Activated naive CD4-positive, alpha-beta T cell treated with anti-CD3 and anti-CD28 coated beads for 36 hours (primary cell): ENCODE measurements around the gene PYDC1. TPM values are rescaled to one million over a fixed set of nuclear protein-coding genes. Genes with fewer than 3 reads are reported as not detected.

Source experiments
- CTCF ChIA-PET: fragments of 350-600 bp; sonication (Branson Sonifier 250); formaldehyde crosslinking; loops from one replicate; lab custom pipeline; 2021; ENCODE audit warnings: antibody characterized with exemption; lab: Charles Lee
- DNase-seq: peaks from one replicate; pipeline ENCODE4 v3.0.0-alpha.2; 2020
- H3K27ac Mint-ChIP-seq: one replicate; pipeline ENCODE4 v1.8.0; 2021; ENCODE audit warnings: mild to moderate bottlenecking, mixed read lengths
- H3K27me3 Mint-ChIP-seq: one replicate; pipeline ENCODE4 v1.8.0; 2021; ENCODE audit warnings: low read depth, mixed read lengths
- H3K36me3 Mint-ChIP-seq: one replicate; pipeline ENCODE4 v1.8.0; 2021; ENCODE audit warnings: low read depth, mixed read lengths
- H3K4me1 Mint-ChIP-seq: one replicate; pipeline ENCODE4 v1.8.0; 2021; ENCODE audit warnings: low read depth, mixed read lengths
- H3K4me3 Mint-ChIP-seq: one replicate; pipeline ENCODE4 v1.8.0; 2021; ENCODE audit warnings: mild to moderate bottlenecking, moderate library complexity, mixed read lengths
- H3K9me3 Mint-ChIP-seq: one replicate; pipeline ENCODE4 v1.8.0; 2021; ENCODE audit warnings: mixed read lengths
- intact Hi-C: fragments of 100-400 bp; cut with micrococcal nuclease; formaldehyde crosslinking; loops from one replicate; pipeline ENCODE4 v1.15.1; 2023
- total RNA-seq, 2 experiments: library from RNA; stranded (reverse); gene quantifications; one replicate each; pipeline ENCODE4 v1.2.3, GENCODE V29; 2021

PYDC1 gene
- total RNA-seq, 2 experiments from 2014 or later = not detected

GRCh38 chr16:31217136-31217530 is 198 bp upstream of the PYDC1 start:
- Mint-ChIP-seq H3K9me3 (no peaks in the 10 kb centered on the region), H3K27me3 (peaks cover 48% of the 10 kb centered on the region), H3K4me3 (no peak overlapping the region), H3K4me1 (peaks cover 17% of the 10 kb centered on the region), H3K36me3 (no peaks in the 10 kb centered on the region), H3K27ac (no peak overlapping the region)
- intact Hi-C loops = no loop called here
- no peak for DNase-seq
- CTCF ChIA-PET = interaction anchor here (0.6 kb wide), 2 partner anchors 15 to 73 kb away, joined by 3 read pairs; no protein-coding TSS in a partner anchor

DNA sequence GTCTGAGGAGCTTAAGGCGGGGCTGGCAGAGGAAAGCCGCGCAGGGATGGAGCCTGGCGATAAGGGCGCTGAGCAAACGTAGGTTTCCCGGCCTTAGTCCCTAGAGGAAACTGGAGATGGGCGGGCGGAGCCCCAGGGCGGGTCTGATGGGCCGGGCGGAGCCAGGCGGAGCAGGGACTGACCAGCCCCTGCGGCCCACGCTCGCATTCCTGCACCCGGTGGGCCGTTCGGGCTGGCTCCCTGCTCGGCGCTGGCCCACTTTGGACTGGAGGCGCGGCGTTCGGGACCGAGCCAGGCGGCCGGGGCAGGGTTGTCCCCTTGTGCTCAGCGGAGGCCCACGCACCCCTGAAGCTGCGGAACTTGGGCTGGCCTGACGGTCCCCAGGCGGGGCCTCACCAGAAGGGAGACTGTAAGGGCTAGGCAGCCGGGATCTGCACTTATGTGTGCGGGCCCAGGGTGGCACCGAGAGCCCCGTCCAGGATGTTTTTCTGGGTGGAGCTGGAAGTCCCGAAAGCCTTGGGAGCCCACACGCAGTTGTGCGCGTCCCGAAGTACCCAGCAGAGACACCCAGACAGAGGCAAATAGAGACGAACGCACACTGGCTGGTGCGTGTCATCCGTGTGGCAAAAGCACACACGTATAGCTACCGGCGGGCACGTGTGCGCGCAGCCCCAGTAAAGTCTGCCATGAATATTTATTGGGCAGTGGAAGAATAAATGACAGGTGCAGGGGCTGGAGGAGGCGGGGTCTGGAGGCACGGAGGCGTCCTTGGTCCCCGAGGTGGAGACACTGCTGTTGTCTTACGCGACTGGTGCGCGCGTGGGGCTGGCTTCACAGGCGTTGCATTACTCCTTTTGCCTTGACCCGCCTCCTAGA is 1.4 kb downstream of the PYDC1 start:
- H3K4me1 Mint-ChIP-seq = peaks cover 22% of the 10 kb centered on the region
- peak; percentile 40 for DNase-seq

DNA sequence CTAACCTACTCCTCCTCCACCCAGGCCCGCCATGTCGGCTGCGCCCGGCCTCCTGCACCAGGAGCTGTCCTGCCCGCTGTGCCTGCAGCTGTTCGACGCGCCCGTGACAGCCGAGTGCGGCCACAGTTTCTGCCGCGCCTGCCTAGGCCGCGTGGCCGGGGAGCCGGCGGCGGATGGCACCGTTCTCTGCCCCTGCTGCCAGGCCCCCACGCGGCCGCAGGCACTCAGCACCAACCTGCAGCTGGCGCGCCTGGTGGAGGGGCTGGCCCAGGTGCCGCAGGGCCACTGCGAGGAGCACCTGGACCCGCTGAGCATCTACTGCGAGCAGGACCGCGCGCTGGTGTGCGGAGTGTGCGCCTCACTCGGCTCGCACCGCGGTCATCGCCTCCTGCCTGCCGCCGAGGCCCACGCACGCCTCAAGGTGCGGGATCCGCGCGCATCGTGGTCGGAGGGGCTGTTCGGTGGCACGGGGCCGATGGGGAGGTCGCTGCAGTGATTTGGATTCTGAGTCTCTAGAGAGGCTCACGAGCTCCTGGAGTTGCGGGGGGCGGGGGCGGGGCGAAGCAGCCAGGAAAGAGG is 2.1 kb downstream of the PYDC1 start:
- peaks cover 45% of the 10 kb centered on the region for H3K27me3 Mint-ChIP-seq
- H3K4me1 Mint-ChIP-seq = peaks cover 22% of the 10 kb centered on the region
- no peak for DNase-seq
- no peaks in the 10 kb centered on the region for H3K9me3 Mint-ChIP-seq
- H3K36me3 Mint-ChIP-seq = no peaks in the 10 kb centered on the region
- H3K4me3 Mint-ChIP-seq = peak overlapping the region; percentile 60
- CTCF ChIA-PET = interaction anchor here (0.8 to 1.7 kb wide), 2 partner anchors 14 to 168 kb away, joined by 4 to 5 read pairs; no protein-coding TSS in a partner anchor
- intact Hi-C loops = no loop called here
- H3K27ac Mint-ChIP-seq = no peak overlapping the region

More for the DNA sequence above, 1.4 kb downstream of the PYDC1 start:
- CTCF ChIA-PET = interaction anchor here (0.8 to 1.0 kb wide), 2 partner anchors 34 to 167 kb away, joined by 3 to 4 read pairs; no protein-coding TSS in a partner anchor
- peaks cover 45% of the 10 kb centered on the region for H3K27me3 Mint-ChIP-seq
- H3K36me3 Mint-ChIP-seq = no peaks in the 10 kb centered on the region
- peak overlapping the region; percentile 61 for H3K4me3 Mint-ChIP-seq
- no peak overlapping the region for H3K27ac Mint-ChIP-seq
- no peaks in the 10 kb centered on the region for H3K9me3 Mint-ChIP-seq
- intact Hi-C loops = no loop called here

- H3K4me1 Mint-ChIP-seq = peaks cover 22% of the 10 kb centered on the region
Observed at GRCh38 chr16:31213877-31214707, 2.8 kb downstream of the PYDC1 start, which contains the start of gene TRIM72. TSS of gene TRIM72 (plus strand) at chr16:31214119. CDS start at chr16:31214739, 620 bp downstream.

GRCh38 chr16:31213342-31213741 is 3.6 kb downstream of the PYDC1 start:
- no peaks in the 10 kb centered on the region for H3K9me3 Mint-ChIP-seq
- CTCF ChIA-PET = interaction anchor here (0.6 to 1.7 kb wide), 3 partner anchors 12 to 230 kb away, joined by 3 to 5 read pairs (median 4); no protein-coding TSS in a partner anchor
- H3K36me3 Mint-ChIP-seq = no peaks in the 10 kb centered on the region
- H3K4me1 Mint-ChIP-seq = peaks cover 22% of the 10 kb centered on the region
- peaks cover 39% of the 10 kb centered on the region for H3K27me3 Mint-ChIP-seq
- intact Hi-C loops = no loop called here
- no peak overlapping the region for H3K27ac Mint-ChIP-seq
- DNase-seq = no peak
- H3K4me3 Mint-ChIP-seq = no peak overlapping the region

More at GRCh38 chr16:31213877-31214707, 2.8 kb downstream of the PYDC1 start, which contains the start of gene TRIM72:
- no peak for DNase-seq
- intact Hi-C loops = no loop called here
- Mint-ChIP-seq H3K27me3 (peaks cover 42% of the 10 kb centered on the region), H3K4me3 (peak within 1 kb of the TSS; percentile 60), H3K9me3 (no peaks in the 10 kb centered on the region), H3K27ac (no peak within 1 kb of the TSS), H3K36me3 (no peaks in the 10 kb centered on the region)
- CTCF ChIA-PET = interaction anchor here (0.6 to 1.7 kb wide), 3 partner anchors 13 to 229 kb away, joined by 3 to 5 read pairs (median 4); no protein-coding TSS in a partner anchor

GRCh38 chr16:31206776-31207175 is 10.2 kb downstream of the PYDC1 start:
- no peak overlapping the region for H3K4me3 Mint-ChIP-seq
- no peak for DNase-seq
- H3K27ac Mint-ChIP-seq = no peak overlapping the region
- H3K27me3 Mint-ChIP-seq = peaks cover under 1% of the 10 kb centered on the region
- CTCF ChIA-PET = no interaction called here
- intact Hi-C loops = loop anchor here (10.0 kb wide), 1 partner anchor 148 kb away; the partner anchor contains the start of gene ITGAX
- no peaks in the 10 kb centered on the region for H3K9me3 Mint-ChIP-seq
- no peaks in the 10 kb centered on the region for H3K36me3 Mint-ChIP-seq
- H3K4me1 Mint-ChIP-seq = peaks cover 14% of the 10 kb centered on the region

DNA sequence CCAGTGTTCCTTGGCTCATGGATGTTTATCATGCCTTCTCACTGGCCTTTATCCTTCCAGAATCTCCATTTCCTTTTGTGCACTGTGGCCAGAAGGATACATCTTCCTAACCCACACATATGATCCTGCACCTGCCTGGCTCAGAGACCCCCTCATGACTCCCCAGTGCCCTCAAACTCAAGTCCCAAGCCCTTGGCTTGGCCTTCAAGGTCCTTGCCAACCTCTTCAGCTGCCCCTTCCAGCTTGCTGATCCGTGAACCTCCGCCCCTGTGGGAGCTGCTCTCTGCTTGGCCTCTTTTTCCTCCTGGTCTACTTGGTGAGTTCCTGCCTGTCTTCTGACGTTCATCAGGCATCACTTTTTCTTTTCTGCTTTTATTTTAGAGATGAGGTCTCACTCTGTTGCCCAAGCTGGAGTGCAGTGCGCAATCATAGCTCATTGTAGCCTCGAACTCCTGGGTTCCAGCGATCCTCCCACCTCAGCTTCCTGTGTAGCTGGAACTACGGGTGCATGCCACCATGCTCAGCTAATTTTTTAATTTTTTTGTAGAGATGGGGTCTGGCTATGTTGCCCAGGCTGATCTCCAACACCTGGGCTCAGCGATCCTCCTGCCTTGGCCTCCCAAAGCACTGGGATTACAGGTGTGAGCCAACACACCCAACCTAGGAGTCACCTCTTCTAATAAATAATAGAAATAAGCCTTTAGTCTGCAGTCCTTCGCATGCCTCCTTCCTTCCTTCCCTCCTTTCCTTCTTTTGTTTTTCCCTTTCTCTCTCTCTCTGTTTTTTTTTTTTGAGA is 11.9 kb downstream of the PYDC1 start:
- no peak overlapping the region for H3K4me3 Mint-ChIP-seq
- H3K36me3 Mint-ChIP-seq = no peaks in the 10 kb centered on the region
- CTCF ChIA-PET = interaction anchor here (0.6 kb wide), 1 partner anchor 97 kb away, joined by 3 read pairs; no protein-coding TSS in a partner anchor
- intact Hi-C loops = loop anchor here (5.0 to 10.0 kb wide), 3 partner anchors 150 to 237 kb away; partner anchors contain the start of genes ITGAX and ZNF843
- no peak overlapping the region for H3K27ac Mint-ChIP-seq
- H3K4me1 Mint-ChIP-seq = peaks cover 27% of the 10 kb centered on the region
- no peak for DNase-seq
- no peaks in the 10 kb centered on the region for H3K27me3 Mint-ChIP-seq
- H3K9me3 Mint-ChIP-seq = no peaks in the 10 kb centered on the region

DNA sequence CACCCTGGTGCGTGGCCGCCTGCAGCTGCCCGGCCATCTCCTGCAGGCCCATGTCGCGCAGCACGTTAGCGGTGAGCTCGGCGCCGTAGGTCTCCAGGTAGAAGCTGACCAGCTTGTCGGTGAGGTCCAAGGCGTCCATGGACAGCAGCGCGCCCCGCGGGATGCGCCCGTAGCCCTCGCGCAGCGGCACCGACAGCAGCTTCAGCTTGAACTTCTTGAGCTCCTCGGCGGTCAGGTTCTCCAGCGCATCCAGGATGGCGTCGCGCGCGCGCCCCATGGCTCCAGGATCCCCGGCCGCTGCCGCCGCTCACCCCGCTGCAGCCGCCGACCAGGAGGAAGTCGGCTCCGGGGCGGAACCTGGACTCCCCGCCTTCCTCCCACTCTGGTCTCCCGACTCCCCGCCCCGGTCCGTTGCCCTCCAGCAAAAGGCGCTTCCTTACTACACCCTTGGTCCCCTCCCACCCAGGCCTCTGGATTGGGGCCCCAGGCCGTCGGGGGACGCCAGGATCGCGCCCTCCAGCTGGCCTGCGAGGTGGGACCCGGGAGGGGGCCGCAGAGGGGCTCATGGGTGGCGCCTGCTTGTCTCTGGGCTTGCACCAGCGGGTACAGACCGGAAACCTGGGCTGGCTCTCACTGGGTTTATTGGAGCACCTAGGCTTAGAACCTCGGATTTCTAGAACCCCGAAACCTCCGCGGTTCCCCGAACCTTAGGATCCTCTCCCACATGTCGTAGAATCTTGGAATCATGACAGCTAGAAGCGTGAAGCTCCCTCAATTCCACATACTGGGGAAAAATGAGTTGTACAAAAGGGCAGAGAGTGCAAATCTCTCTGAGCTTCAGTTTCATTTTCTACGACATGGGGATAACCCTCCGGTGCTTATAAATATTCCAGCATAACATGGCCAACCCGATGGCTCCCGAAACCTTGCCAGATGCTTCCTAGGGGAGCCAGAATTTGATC is 14.2 kb downstream of the PYDC1 start, which contains the start of gene PYCARD:
PYCARD (minus strand) TSS at position 347 of the 962 bp plus-strand sequence; CDS start at position 277, 70 bp downstream.
- Mint-ChIP-seq H3K4me1 (peaks cover 46% of the 10 kb centered on the region), H3K36me3 (peaks cover 8% of the 10 kb centered on the region), H3K4me3 (peak within 1 kb of the TSS; percentile 71), H3K27ac (no peak within 1 kb of the TSS), H3K9me3 (no peaks in the 10 kb centered on the region), H3K27me3 (no peaks in the 10 kb centered on the region)
- DNase-seq = peak; percentile 31
- intact Hi-C loops = loop anchor here (2.0 to 10.0 kb wide), 4 partner anchors 22 to 240 kb away; partner anchors contain the start of genes FUS, ITGAX and ZNF843
- CTCF ChIA-PET = interaction anchor here (0.6 to 2.1 kb wide), 7 partner anchors 15 to 261 kb away, joined by 3 to 8 read pairs (median 4); no protein-coding TSS in a partner anchor

GRCh38 chr16:31201582-31202413 is 15.1 kb downstream of the PYDC1 start:
- H3K4me3 Mint-ChIP-seq = peak overlapping the region; percentile 71
- peaks cover 9% of the 10 kb centered on the region for H3K36me3 Mint-ChIP-seq
- H3K27ac Mint-ChIP-seq = no peak overlapping the region
- H3K9me3 Mint-ChIP-seq = no peaks in the 10 kb centered on the region
- H3K4me1 Mint-ChIP-seq = peaks cover 46% of the 10 kb centered on the region
- no peaks in the 10 kb centered on the region for H3K27me3 Mint-ChIP-seq
- intact Hi-C loops = loop anchor here (2.0 to 10.0 kb wide), 4 partner anchors 21 to 241 kb away; partner anchors contain the start of genes FUS, ITGAX and ZNF843
- CTCF ChIA-PET = interaction anchor here (0.5 to 2.1 kb wide), 12 partner anchors 9 to 260 kb away, joined by 3 to 8 read pairs (median 4); partner anchors contain the start of genes TRIM72 and ZNF843
- peak; percentile 29 for DNase-seq
